HUDEP-2 (cell line): ENCODE results near the gene FAM131C.
A peak's percentile ranks its signal among the peaks of the same experiment; 100 is the strongest.

Experiments
- DNase-seq, 76 experiments: peaks; one replicate each; lab custom pipeline; 2025; ENCODE audit not compliant: unreplicated experiment in 76 of 76; lab: John Stamatoyannopoulos, UW

The FAM131C gene

DNA sequence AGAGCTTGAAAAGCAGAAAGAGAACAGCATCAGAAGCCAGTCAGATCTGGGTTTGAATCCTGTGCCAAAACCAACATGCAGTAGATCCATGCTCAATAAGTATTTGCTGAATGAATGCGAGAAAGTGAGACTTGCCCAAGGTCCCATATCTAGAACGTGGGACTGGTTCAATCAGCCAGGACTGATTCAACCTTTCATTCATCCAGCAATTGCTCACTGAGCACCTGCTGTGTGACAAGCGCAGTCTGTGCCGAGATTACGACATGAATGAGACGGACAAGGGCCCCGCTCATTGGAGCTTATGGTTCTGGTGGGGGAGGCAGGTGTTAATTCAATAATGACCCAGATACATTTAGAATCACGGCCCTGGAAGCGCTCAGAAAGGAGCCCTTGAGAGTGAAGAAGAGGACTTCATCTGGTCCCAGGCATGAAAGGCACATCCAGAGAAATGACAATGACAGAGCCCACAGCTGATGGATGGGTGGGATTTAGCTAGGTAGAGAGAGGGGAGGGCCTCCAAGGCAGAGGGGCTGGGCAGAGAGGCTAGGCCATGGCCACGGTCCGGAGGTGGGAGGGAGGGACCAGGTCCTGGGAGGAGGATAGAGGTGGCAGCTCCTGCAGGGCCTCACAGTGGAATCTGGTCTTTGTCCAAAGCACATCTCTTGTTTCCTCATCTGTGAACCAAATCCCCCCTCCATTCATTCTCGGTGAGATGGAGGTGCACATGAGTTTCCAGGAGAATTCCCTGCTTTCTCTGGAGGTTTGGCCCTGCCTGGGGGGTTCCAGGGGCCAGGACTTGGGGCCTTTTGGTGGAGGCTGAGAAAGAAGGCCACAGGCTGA, 4.2 kb upstream of the FAM131C start:
- DNase-seq, result no peak

GRCh38 chr1:16076865-16077238, 3.4 kb upstream of the FAM131C start:
- peak in 3 of 76 experiments; percentile 4 to 11 (median 6) for DNase-seq

GRCh38 chr1:16076031-16076864, 2.8 kb upstream of the FAM131C start:
- peak in 1 of 76 experiments; percentile 14 for DNase-seq

GRCh38 chr1:16075337-16076030, 2.0 kb upstream of the FAM131C start:
- no peak for DNase-seq

GRCh38 chr1:16074217-16074616, 766 bp upstream of the FAM131C start:
- DNase-seq, result no peak

- no peak for DNase-seq
Measured at GRCh38 chr1:16072616-16073484, 601 bp downstream of the FAM131C start.

- DNase-seq, result no peak
Measured at GRCh38 chr1:16072095-16072494, 1.4 kb downstream of the FAM131C start.

DNA sequence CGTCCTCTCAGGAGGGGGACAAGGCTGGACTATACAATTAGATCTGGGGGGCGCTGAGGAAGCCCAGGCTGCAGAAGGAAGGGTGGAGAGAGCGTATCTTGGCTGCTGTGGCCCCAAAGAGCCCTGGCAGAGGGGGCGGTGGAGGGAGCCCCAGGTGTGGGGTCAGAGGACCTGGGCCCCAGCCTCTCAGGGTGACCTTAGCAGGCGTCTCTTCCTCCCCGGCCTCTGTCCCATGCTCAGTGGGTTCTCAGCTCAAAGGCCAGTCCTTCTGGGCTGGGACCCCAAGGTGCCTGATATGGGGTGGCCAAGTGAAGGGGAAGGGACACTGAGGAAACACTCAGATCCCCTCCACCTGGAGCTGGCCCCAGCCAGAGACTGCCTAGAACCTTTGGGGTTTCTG, 1.8 kb downstream of the FAM131C start:
- no peak for DNase-seq

DNA sequence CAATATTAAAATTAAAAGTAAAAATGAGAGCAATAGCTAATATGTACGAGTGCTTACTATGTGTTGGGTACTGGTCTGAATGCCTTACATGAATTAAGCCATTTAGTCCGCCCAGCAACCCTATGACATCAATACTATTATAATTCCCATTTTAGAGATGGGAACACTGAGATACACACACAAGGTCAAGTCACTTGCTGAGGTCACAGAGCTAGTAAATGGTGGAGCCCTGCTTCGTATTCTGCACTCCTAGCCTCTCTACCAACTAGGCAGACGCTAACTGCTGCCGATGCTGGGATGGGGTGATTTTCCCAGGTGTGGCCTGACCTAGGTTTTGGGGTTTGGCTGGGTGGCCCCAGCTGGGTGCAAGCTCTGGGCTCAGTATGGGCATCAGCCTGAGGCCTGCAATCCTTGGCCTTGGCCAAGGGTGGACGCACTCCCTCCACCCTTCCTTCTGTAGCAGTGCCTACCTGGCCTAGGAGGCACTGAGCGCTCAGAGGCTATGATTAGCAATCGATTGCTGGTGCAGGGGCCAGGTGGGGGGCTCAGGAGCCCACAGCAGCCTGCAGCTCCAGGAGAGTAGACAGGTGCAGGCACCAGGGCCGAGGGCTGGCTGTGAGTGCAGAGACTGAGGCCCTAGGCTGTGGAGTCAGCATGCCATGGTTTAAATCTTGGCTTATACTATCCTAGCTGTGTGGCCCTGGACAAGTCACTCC, 2.7 kb downstream of the FAM131C start:
- DNase-seq, result no peak

DNA sequence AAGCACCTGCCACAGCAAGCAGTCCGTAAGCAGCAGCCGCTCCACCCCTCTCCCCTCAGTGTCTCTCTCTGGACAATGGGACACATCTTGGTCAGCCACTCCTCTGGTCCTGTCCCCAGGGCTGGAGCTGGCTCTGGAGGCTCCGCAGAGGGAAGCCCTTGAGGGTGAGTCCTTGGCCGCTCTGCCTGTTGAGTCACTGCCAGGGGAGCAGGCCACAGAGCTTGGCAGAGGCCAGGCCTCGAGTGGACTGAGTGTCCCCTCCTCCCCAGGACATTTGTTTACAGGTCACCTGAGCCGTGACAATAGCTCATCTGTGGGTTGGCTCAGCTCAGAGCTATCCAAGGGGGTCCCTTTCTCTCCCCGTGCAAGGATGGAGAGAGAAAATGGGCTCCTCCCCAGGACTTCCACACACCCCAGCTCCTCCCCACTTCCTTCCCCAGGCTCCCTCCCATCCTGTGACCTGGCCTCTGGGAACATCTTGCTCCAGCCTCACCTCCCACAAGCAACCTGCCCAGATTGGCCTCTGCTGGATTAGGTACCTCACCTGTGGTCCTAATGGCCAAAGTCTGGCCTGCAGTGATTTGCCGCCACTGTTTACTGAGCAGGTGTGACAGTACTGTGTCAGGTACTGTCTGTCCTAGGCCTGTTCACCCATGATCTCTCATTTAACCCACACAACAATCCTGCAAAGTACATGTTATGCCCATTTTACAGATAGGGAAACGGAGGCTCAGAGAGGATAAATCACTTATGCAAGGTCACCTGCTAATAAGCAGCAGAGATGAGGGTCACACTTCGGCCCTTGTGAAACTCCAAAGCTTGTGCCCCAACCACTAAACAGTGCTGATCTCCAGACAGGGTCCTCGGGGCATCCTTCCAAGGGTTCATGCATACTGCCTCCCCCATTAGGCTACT, 4.8 kb downstream of the FAM131C start:
- DNase-seq, result no peak

- no peak for DNase-seq
Measured at GRCh38 chr1:16067933-16068332, 5.5 kb downstream of the FAM131C start.

GRCh38 chr1:16067127-16067768, 6.2 kb downstream of the FAM131C start:
- DNase-seq, result no peak

DNA sequence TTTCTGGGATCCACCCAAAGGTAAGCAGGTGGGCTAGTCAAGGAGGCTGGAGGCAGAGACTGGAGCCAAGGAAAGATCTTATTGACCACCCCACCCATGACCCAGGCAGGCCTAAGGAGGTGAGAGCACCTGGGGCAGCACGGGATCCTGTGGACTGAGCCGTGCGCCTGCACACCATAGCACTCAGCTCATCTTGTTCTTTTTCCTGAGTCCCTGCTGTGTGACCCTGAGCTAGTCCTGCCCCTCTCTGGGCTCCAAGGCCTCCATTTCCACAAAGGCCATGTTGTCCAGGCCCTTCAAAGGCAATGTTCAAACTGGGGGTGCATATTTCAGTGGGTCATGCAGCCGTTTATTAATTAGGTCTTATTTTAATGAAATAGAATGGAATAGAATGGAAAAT, 7.2 kb downstream of the FAM131C start:
- DNase-seq, result no peak

DNA sequence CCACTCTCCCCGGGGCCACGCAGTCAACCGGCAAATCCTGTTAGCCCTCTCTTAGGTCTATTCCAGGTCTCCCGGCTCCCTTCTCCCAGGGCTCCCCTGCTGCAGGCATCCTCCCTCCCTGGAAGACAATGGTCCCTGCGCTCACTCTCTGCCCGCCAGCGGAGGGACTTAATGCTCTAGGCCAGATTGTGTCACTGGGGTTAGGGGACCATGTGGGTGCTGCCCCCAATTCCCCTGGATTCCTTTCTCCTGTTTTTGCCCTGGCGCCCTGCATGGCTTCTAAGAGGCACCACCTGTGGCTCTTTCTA, 8.2 kb downstream of the FAM131C start:
- DNase-seq, result no peak

GRCh38 chr1:16064536-16065268, 8.7 kb downstream of the FAM131C start:
- no peak for DNase-seq

DNA sequence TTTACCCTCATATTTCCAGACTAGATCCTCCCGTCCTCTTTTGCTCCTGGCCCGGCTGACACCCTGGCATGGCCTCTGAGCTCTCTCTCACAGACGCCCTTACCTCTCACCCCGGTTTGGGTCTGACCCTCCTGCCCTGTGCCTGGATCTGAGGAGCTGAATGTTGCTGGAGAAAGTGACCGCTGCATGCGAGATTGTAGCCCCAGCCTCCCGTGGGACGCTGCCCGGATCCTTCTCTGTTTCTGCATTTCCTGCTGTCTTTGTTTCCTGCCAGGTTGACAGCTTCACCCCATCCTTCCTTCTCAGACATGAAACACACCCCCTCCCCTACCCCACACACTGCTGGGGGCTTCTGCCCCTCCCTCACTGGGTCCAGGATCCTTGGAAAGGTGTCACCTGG, 9.5 kb downstream of the FAM131C start:
- no peak for DNase-seq

GRCh38 chr1:16063226-16063829, 10.1 kb downstream of the FAM131C start:
- DNase-seq, result no peak
